ENCODE measurements around the gene NAP1L4.

DNA sequence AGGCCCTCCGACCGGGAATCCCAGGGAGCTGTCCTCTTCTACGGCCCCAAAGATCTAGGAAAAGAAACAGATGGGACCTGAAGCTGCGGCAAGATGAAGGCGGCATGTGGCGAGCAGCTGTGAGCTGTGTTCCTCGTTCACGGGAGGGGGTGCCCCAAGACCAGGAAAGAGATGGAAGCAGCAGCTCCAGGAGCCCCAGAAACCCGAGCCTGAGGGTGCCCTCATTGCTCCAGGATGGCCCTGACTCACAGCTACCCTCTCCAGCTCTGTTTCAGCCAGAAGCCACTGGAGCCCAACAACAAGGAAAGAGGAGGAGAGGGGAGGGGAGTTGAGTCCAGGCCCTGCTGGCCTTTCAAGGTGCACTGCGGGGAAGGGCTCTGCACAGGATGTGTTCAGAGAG is 23.7 kb upstream of the NAP1L4 start:
- TF ChIP-seq, protein P1, sequence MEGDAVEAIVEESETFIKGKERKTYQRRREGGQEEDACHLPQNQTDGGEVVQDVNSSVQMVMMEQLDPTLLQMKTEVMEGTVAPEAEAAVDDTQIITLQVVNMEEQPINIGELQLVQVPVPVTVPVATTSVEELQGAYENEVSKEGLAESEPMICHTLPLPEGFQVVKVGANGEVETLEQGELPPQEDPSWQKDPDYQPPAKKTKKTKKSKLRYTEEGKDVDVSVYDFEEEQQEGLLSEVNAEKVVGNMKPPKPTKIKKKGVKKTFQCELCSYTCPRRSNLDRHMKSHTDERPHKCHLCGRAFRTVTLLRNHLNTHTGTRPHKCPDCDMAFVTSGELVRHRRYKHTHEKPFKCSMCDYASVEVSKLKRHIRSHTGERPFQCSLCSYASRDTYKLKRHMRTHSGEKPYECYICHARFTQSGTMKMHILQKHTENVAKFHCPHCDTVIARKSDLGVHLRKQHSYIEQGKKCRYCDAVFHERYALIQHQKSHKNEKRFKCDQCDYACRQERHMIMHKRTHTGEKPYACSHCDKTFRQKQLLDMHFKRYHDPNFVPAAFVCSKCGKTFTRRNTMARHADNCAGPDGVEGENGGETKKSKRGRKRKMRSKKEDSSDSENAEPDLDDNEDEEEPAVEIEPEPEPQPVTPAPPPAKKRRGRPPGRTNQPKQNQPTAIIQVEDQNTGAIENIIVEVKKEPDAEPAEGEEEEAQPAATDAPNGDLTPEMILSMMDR (conservative IDR thresholded peaks at IDR 0.05; ENCODE audit: low read length), result no peak
- TF ChIP-seq EZH2phosphoT487 (IDR thresholded peaks at IDR 0.05; ENCODE audit: borderline replicate concordance), result no peak
